GM12878 (cell line): Measurements from ENCODE around the gene TMC6. TPM values are rescaled to one million over a fixed set of nuclear protein-coding genes. Genes with fewer than 3 reads are reported as not detected.

ENCODE experiments used
- ATF2 ChIP-seq: IDR thresholded peaks from 2 replicates; pipeline ENCODE4 v1.6.1; 2012; ENCODE audit warnings: low read length, inconsistent platforms
- BACH1 ChIP-seq: fragments of 450-650 bp; IDR thresholded peaks from 2 replicates; pipeline ENCODE4 v1.6.1; 2017; ENCODE audit warnings: mild to moderate bottlenecking, borderline replicate concordance
- CEBPB ChIP-seq, 2 experiments: fragments of 150-350 bp in 1 of 2; IDR thresholded peaks; 2 replicates each; pipeline ENCODE4 v1.6.1; 2012 to 2014; ENCODE audit warnings: low read depth in 2 of 2, low read length in 2 of 2, borderline replicate concordance in 1 of 2, inconsistent platforms in 1 of 2
- CHD1 ChIP-seq: IDR thresholded peaks from 2 replicates; pipeline ENCODE4 v1.6.1; 2012; ENCODE audit warnings: low read depth, low read length, improper control_type of control experiment
- CHD2 ChIP-seq: IDR thresholded peaks from 2 replicates; pipeline ENCODE4 v1.6.1; 2011; ENCODE audit warnings: low read depth, low read length, improper control_type of control experiment, borderline replicate concordance
- E2F8 ChIP-seq: fragments of 450-650 bp; IDR thresholded peaks from 2 replicates; pipeline ENCODE4 v1.6.1; 2018; ENCODE audit warnings: mild to moderate bottlenecking, low read depth, moderate library complexity; ENCODE audit not compliant: partially characterized antibody
- EGR1 ChIP-seq, 2 experiments: IDR thresholded peaks; 1 replicate in 1 of 2; 2 replicates in 1 of 2; pipeline ENCODE4 v1.6.1; 2011 to 2012; ENCODE audit warnings: low read depth in 2 of 2, low read length in 2 of 2, borderline replicate concordance in 1 of 2, mild to moderate bottlenecking in 1 of 2, moderate library complexity in 1 of 2
- GABPA ChIP-seq: IDR thresholded peaks from 2 replicates; pipeline ENCODE4 v1.6.1; 2014; ENCODE audit warnings: antibody characterized with exemption, low read depth, mild to moderate bottlenecking, inconsistent platforms
- HCFC1 ChIP-seq: fragments of 150-350 bp; IDR thresholded peaks from 2 replicates; pipeline ENCODE4 v1.6.1; 2014; ENCODE audit warnings: low read length
- IRF4 ChIP-seq: IDR thresholded peaks from 2 replicates; pipeline ENCODE4 v1.6.1; 2011; ENCODE audit warnings: low read depth, low read length
- IRF5 ChIP-seq: fragments of 450-650 bp; IDR thresholded peaks from 2 replicates; pipeline ENCODE4 v1.6.1; 2017; ENCODE audit warnings: borderline replicate concordance
- LARP7 ChIP-seq: fragments of 450-650 bp; IDR thresholded peaks from 2 replicates; pipeline ENCODE4 v1.6.1; 2017; ENCODE audit warnings: mild to moderate bottlenecking
- MYC ChIP-seq: IDR thresholded peaks from 2 replicates; pipeline ENCODE4 v1.6.1; 2011; ENCODE audit warnings: mild to moderate bottlenecking, low read length, moderate library complexity, inconsistent platforms; ENCODE audit not compliant: insufficient read depth, insufficient replicate concordance, insufficient read length, severe bottlenecking
- PAX5 ChIP-seq: IDR thresholded peaks from 2 replicates; pipeline ENCODE4 v1.6.1; 2011; ENCODE audit warnings: low read depth, low read length, borderline replicate concordance
- PML ChIP-seq: IDR thresholded peaks from 2 replicates; pipeline ENCODE4 v1.6.1; 2012; ENCODE audit warnings: low read length, inconsistent platforms
- RAD21 ChIP-seq: IDR thresholded peaks from 2 replicates; pipeline ENCODE4 v1.6.1; 2011; ENCODE audit warnings: mild to moderate bottlenecking, low read depth, low read length, moderate library complexity; ENCODE audit not compliant: insufficient read depth
- RFX5 ChIP-seq: IDR thresholded peaks from 2 replicates; pipeline ENCODE4 v1.6.1; 2011; ENCODE audit warnings: low read depth, low read length, improper control_type of control experiment
- SKIL ChIP-seq: fragments of 450-650 bp; IDR thresholded peaks from 2 replicates; pipeline ENCODE4 v1.6.1; 2017; ENCODE audit warnings: mild to moderate bottlenecking, low read depth, inconsistent platforms; ENCODE audit not compliant: poor library complexity, severe bottlenecking
- SMAD1 ChIP-seq: fragments of 450-650 bp; IDR thresholded peaks from 2 replicates; pipeline ENCODE4 v1.6.1; 2018; ENCODE audit warnings: mild to moderate bottlenecking, low read depth; ENCODE audit not compliant: partially characterized antibody
- SMC3 ChIP-seq: IDR thresholded peaks from 2 replicates; pipeline ENCODE4 v1.6.1; 2011; ENCODE audit warnings: low read length, improper control_type of control experiment, borderline replicate concordance
- STAT3 ChIP-seq: IDR thresholded peaks from 2 replicates; pipeline ENCODE4 v1.6.1; 2011; ENCODE audit warnings: low read depth, low read length, improper control_type of control experiment
- TAF1 ChIP-seq: IDR thresholded peaks from 2 replicates; pipeline ENCODE4 v1.6.1; 2011; ENCODE audit warnings: mild to moderate bottlenecking, low read depth, low read length, borderline replicate concordance
- TARDBP ChIP-seq: IDR thresholded peaks from 2 replicates; pipeline ENCODE4 v1.6.1; 2016; ENCODE audit warnings: borderline replicate concordance
- TBL1XR1 ChIP-seq: IDR thresholded peaks from 2 replicates; pipeline ENCODE4 v1.6.1; 2012; ENCODE audit warnings: low read depth, low read length, improper control_type of control experiment
- ZNF622 ChIP-seq: fragments of 450-650 bp; IDR thresholded peaks from 2 replicates; pipeline ENCODE4 v1.6.1; 2017; ENCODE audit warnings: mild to moderate bottlenecking, inconsistent platforms
- polyA plus RNA-seq, 11 experiments: library from polyadenylated mRNA; depleted of rRNA in 4 of 11; unstranded in 6 of 11; stranded (reverse) in 5 of 11; fragments of >200 nt; fragmentation: Nextera tagmentation in 4 of 11; fragmentation: Illumina TruSeq in 1 of 11; extraction: Ambion mirVana in 4 of 11; extraction: Trizol in 1 of 11; gene quantifications; 1 replicate in 1 of 11; 2 replicates in 10 of 11; pipeline versions ENCODE4 v1.2.1 to v1.2.3, GENCODE V29; 2011 to 2016; ENCODE audit warnings: inconsistent platforms in 2 of 11, missing spikeins in 2 of 11, low read depth in 1 of 11
- total RNA-seq, 4 experiments: library from RNA; depleted of rRNA in 3 of 4; stranded (reverse); fragments of >200 nt in 3 of 4; fragmentation: Illumina TruSeq in 1 of 4; extraction: Trizol in 1 of 4; gene quantifications; 2 replicates each; pipeline versions ENCODE4 v1.2.1 to v1.2.3, GENCODE V29; 2013 to 2021

Gene TMC6
- total and polyA plus RNA-seq, 10 of the 15 experiments (the other 5 are each of a cell fraction or from before 2014, with no cell fraction given) = 1.9 to 232 (median 60.6) TPM

- TF ChIP-seq ATF2 = peak; percentile 36; the same call in 1 of the 2 replicates
- TF ChIP-seq PAX5 = no peak
- no peak for TF ChIP-seq ZNF622
- TF ChIP-seq STAT3 = no peak
- no peak for TF ChIP-seq CHD1
- no peak for TF ChIP-seq GABPA
- TF ChIP-seq LARP7 = no peak
- TF ChIP-seq TBL1XR1 = 0 out of 2 replicates have a peak, but pooled peaks have one; percentile 0
- no peak for TF ChIP-seq RFX5
- peak; percentile 95 for TF ChIP-seq SMC3
- no peak for TF ChIP-seq CEBPB (IDR thresholded peaks at IDR 0.05; ENCODE audit: borderline replicate concordance in 1 of 2, low read depth in 2 of 2, low read length in 2 of 2)
- no peak for TF ChIP-seq IRF5
- no peak for TF ChIP-seq SMAD1
- TF ChIP-seq SKIL = no peak
- TF ChIP-seq PML = no peak
- no peak for TF ChIP-seq TARDBP
- TF ChIP-seq CHD2 = peak; percentile 11; the same call in 1 of the 2 replicates
- peak; percentile 82 for TF ChIP-seq RAD21
- 0 out of 3 replicates have a peak, but pooled peaks of 1 of the 2 experiments have one; percentile 0 for TF ChIP-seq EGR1 (IDR thresholded peaks at IDR 0.05; ENCODE audit: borderline replicate concordance in 1 of 2, low read depth in 2 of 2, low read length in 2 of 2)
- no peak for TF ChIP-seq TAF1
- TF ChIP-seq E2F8 = no peak
- peak; percentile 25; the same call in 1 of the 2 replicates for TF ChIP-seq BACH1
- TF ChIP-seq IRF4 = 0 out of 2 replicates have a peak, but pooled peaks have one; percentile 51
- 0 out of 2 replicates have a peak, but pooled peaks have one; percentile 15 for TF ChIP-seq HCFC1
- TF ChIP-seq MYC = no peak
Measured at GRCh38 chr17:78176548-78177025, 48.0 kb upstream of the TMC6 start (continued).
